ENCODE measurements around the gene GGT5.
"Not testable (repeated sequence)": the region's sequence is repeated elsewhere in the genome, so short reads cannot be mapped to it uniquely, and the experiment has no call there.

Gene GGT5

GRCh38 chr22:24183321-24184031, 61.4 kb downstream of the GGT5 start:
- no peak for DNase-seq (ENCODE audit: low read depth in 2 of 2)

- not testable (repeated sequence) for DNase-seq (ENCODE audit: low read depth in 2 of 2)
Observed at GRCh38 chr22:24182900-24183246, 62.0 kb downstream of the GGT5 start.

- no peak for DNase-seq (ENCODE audit: low read depth in 2 of 2)
Observed at GRCh38 chr22:24181996-24182899, 62.6 kb downstream of the GGT5 start.

- no peak for DNase-seq (ENCODE audit: low read depth in 2 of 2)
Observed at GRCh38 chr22:24181088-24181995, 63.5 kb downstream of the GGT5 start, which contains the start of gene SUSD2. TSS of gene SUSD2 (plus strand) at chr22:24181487. CDS start at chr22:24181520, 33 bp downstream.

- no peak for DNase-seq (ENCODE audit: low read depth in 2 of 2)
Observed at GRCh38 chr22:24180316-24181087, 64.4 kb downstream of the GGT5 start.

- DNase-seq (ENCODE audit: low read depth in 2 of 2): no peak
Observed at GRCh38 chr22:24179478-24180210, 65.2 kb downstream of the GGT5 start.

GRCh38 chr22:24178502-24179440, 66.1 kb downstream of the GGT5 start:
- DNase-seq (ENCODE audit: low read depth in 2 of 2): no peak

GRCh38 chr22:24178021-24178431, 66.9 kb downstream of the GGT5 start:
- DNase-seq (ENCODE audit: low read depth in 2 of 2): no peak

- DNase-seq (ENCODE audit: low read depth in 2 of 2): no peak
Observed at GRCh38 chr22:24177456-24177855, 67.4 kb downstream of the GGT5 start.

- no peak for DNase-seq (ENCODE audit: low read depth in 2 of 2)
Observed at GRCh38 chr22:24177045-24177444, 67.8 kb downstream of the GGT5 start.

GRCh38 chr22:24176630-24177029, 68.3 kb downstream of the GGT5 start:
- no peak for DNase-seq (ENCODE audit: low read depth in 2 of 2)

- no peak for DNase-seq (ENCODE audit: low read depth in 2 of 2)
Observed at GRCh38 chr22:24176040-24176439, 68.8 kb downstream of the GGT5 start.

- DNase-seq (ENCODE audit: low read depth in 2 of 2): peak; percentile 22 to 48
Observed at GRCh38 chr22:24175160-24175808, 69.6 kb downstream of the GGT5 start.

GRCh38 chr22:24171822-24172221, 73.1 kb downstream of the GGT5 start:
- no peak for DNase-seq (ENCODE audit: low read depth in 2 of 2)

GRCh38 chr22:24170632-24171031, 74.2 kb downstream of the GGT5 start:
- no peak for DNase-seq (ENCODE audit: low read depth in 2 of 2)

- DNase-seq (ENCODE audit: low read depth in 2 of 2): no peak
Observed at GRCh38 chr22:24170188-24170587, 74.7 kb downstream of the GGT5 start.
